ENCODE measurements around the gene KCND3.

Gene KCND3

GRCh38 chr1:111777301-111777700 lies 212.2 kb downstream of the KCND3 start:
- Histone ChIP-seq H3K27me3 (ENCODE audit: insufficient read depth, low read length) (no peaks in the 10 kb centered on the region), H3K4me3 (ENCODE audit: low read length) (no peak overlapping the region), H3K9ac (ENCODE audit: low read depth, low read length) (no peak overlapping the region), H3K36me3 (ENCODE audit: insufficient read depth, low read depth, low read length) (no peaks in the 10 kb centered on the region), H3K4me1 (ENCODE audit: insufficient read depth, low read length) (0 out of 2 replicates have a peak, but pooled peaks cover 3% of the 10 kb centered on the region), H3K9me3 (ENCODE audit: insufficient read depth, low read depth, low read length) (no peaks in the 10 kb centered on the region), H3K27ac (ENCODE audit: low read length) (no peak overlapping the region)

DNA sequence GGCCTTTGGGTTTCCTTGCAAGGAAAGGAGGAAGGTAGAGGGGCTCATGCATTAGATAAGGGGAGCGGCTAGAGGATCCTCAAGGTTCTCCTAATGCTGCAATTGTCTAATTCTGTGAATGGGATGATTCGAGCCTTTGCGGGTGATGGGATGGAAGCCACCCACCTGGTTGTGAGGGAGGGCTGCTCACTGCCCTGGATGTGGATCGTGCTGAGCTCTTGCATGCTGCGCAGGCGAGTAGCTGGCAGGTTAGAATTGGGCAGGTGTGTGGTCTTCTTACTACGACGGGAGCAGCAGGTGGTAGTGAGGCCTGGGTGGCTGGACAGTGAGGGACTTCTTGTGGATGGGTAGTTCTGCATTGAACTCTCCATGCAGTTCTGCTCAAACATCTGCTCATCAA lies 212.6 kb downstream of the KCND3 start:
- Histone ChIP-seq H3K4me3 (ENCODE audit: low read length) (no peak overlapping the region), H3K27ac (ENCODE audit: low read length) (no peak overlapping the region), H3K36me3 (ENCODE audit: insufficient read depth, low read depth, low read length) (no peaks in the 10 kb centered on the region), H3K27me3 (ENCODE audit: insufficient read depth, low read length) (no peaks in the 10 kb centered on the region), H3K9ac (ENCODE audit: low read depth, low read length) (no peak overlapping the region), H3K4me1 (ENCODE audit: insufficient read depth, low read length) (0 out of 2 replicates have a peak, but pooled peaks cover 3% of the 10 kb centered on the region), H3K9me3 (ENCODE audit: insufficient read depth, low read depth, low read length) (no peaks in the 10 kb centered on the region)

DNA sequence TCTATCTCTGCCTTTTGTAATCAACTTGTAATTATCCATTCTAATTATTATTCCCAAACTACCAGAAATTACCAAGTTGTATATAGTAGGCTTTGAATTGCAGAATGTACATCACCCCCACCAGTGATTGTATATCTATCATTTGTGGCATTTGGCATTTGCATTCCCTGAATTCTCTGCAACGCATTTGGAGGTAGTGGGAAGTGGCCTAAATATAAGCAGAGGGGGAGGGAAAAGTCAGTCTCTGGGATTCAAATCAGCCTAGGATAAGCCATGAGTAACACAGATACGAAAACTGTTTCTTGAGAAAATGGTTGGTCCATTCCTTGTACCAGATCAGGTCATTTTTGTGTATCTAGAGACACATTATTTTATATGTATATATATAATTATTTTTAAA lies 213.1 kb downstream of the KCND3 start:
- no peak overlapping the region for H3K9ac ChIP-seq (ENCODE audit: low read depth, low read length)
- no peak overlapping the region for H3K27ac ChIP-seq (ENCODE audit: low read length)
- H3K27me3 ChIP-seq (ENCODE audit: insufficient read depth, low read length), result no peaks in the 10 kb centered on the region
- H3K4me3 ChIP-seq (ENCODE audit: low read length), result no peak overlapping the region
- H3K36me3 ChIP-seq (ENCODE audit: insufficient read depth, low read depth, low read length), result no peaks in the 10 kb centered on the region
- 0 out of 2 replicates have a peak, but pooled peaks cover 3% of the 10 kb centered on the region for H3K4me1 ChIP-seq (ENCODE audit: insufficient read depth, low read length)
- no peaks in the 10 kb centered on the region for H3K9me3 ChIP-seq (ENCODE audit: insufficient read depth, low read depth, low read length)

DNA sequence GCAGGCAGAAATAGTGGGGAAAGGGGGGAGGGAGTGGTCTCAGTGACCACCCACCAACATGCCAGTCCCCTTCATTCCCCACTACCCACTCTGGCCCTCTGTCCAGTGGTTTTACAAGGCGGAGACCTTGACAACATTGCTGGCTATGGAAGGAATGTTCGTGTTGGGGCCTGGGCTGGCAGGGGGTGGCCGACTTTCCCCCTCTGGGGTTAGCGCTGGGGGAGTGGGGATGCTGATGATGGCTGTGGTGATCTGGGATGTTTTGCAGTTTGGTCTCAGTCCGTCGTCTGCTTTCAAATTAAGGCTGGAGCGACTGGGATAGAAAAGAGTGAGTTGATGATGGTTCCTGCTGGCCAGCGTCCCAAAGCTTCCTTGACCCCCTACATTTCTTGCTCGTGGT lies 213.5 kb downstream of the KCND3 start:
- Histone ChIP-seq H3K27ac (ENCODE audit: low read length) (no peak overlapping the region), H3K9ac (ENCODE audit: low read depth, low read length) (no peak overlapping the region)

DNA sequence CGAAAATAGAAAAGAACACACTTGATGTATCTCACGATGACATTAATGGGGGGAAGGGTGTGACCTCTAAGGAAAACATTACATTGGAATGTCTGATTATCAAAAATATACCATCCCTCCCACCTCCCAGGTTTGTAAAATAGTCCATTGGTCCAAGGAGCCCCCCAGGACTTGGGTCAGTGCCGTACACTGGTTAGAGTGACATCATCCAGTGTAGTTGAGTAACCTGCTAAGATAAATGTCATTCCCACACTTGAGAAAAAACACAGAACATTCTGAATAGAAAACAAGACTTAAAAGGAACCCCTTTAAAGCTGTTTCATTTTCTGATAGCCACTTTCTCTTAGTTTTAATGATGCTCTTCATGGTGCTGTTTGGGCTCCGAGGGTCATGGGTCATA lies 218.6 kb downstream of the KCND3 start:
- Histone ChIP-seq H3K27me3 (ENCODE audit: insufficient read depth, low read length) (no peaks in the 10 kb centered on the region), H3K4me1 (ENCODE audit: insufficient read depth, low read length) (no peaks in the 10 kb centered on the region), H3K9me3 (ENCODE audit: insufficient read depth, low read depth, low read length) (no peaks in the 10 kb centered on the region), H3K36me3 (ENCODE audit: insufficient read depth, low read depth, low read length) (peaks cover 34% of the 10 kb centered on the region), H3K9ac (ENCODE audit: low read depth, low read length) (no peak overlapping the region), H3K4me3 (ENCODE audit: low read length) (no peak overlapping the region), H3K27ac (ENCODE audit: low read length) (no peak overlapping the region)

More for the DNA sequence above, 213.5 kb downstream of the KCND3 start:
- Histone ChIP-seq H3K27me3 (ENCODE audit: insufficient read depth, low read length) (no peaks in the 10 kb centered on the region), H3K36me3 (ENCODE audit: insufficient read depth, low read depth, low read length) (no peaks in the 10 kb centered on the region), H3K4me1 (ENCODE audit: insufficient read depth, low read length) (0 out of 2 replicates have a peak, but pooled peaks cover 3% of the 10 kb centered on the region), H3K9me3 (ENCODE audit: insufficient read depth, low read depth, low read length) (no peaks in the 10 kb centered on the region), H3K4me3 (ENCODE audit: low read length) (no peak overlapping the region)

DNA sequence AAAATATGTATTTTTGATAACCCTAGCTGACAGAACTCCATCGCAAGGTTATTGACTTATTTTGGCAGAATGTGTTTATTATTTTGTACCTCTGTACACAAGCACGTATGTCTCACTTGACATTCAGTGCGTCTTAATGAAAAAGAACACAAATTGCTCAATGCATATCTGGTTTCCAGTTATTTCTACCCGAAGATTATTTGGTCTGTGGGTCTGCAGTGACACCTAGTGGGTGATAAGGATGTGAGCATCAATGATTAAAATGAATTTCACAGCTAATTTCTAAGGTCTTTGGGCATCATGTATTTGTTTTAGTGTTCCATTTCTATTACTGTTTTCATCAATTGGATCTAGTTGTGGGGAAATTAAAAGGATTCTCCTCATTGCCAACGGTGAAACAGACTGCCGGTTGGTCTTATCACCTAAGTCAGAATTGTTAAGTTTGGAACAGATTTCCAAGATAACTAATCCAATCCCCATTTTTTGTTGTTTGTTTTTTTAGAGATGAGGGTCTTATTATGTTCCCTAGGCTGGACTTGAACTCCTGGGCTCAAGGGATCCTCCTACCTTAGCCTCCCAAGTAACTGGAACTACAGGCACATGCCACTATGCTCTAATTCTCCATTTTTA lies 219.8 kb downstream of the KCND3 start:
- Histone ChIP-seq H3K9me3 (ENCODE audit: insufficient read depth, low read depth, low read length) (no peaks in the 10 kb centered on the region), H3K9ac (ENCODE audit: low read depth, low read length) (no peak overlapping the region), H3K4me1 (ENCODE audit: insufficient read depth, low read length) (no peaks in the 10 kb centered on the region), H3K36me3 (ENCODE audit: insufficient read depth, low read depth, low read length) (peaks cover 47% of the 10 kb centered on the region), H3K27ac (ENCODE audit: low read length) (no peak overlapping the region), H3K27me3 (ENCODE audit: insufficient read depth, low read length) (no peaks in the 10 kb centered on the region), H3K4me3 (ENCODE audit: low read length) (no peak overlapping the region)

DNA sequence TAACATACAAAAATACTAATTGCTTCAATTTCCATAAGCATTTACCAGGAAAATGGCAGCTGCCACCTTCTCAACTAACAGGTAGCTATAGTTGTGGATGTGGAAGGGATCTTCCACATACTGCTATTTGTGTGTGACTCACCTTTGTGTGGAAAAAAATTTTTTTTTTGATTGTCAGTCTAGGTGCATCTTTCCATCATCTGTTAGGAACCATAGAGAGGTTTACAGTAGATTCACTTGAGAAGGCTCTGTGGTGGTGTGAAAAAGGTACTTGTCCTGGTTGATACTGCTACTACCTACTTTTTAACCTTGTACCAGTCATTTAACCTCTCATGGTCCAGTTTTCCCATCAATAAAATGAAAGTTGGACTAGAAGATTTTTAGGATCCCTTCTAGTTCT lies 220.8 kb downstream of the KCND3 start:
- Histone ChIP-seq H3K36me3 (ENCODE audit: insufficient read depth, low read depth, low read length) (peaks cover 56% of the 10 kb centered on the region), H3K4me1 (ENCODE audit: insufficient read depth, low read length) (no peaks in the 10 kb centered on the region), H3K9me3 (ENCODE audit: insufficient read depth, low read depth, low read length) (no peaks in the 10 kb centered on the region), H3K9ac (ENCODE audit: low read depth, low read length) (no peak overlapping the region), H3K27ac (ENCODE audit: low read length) (no peak overlapping the region), H3K27me3 (ENCODE audit: insufficient read depth, low read length) (no peaks in the 10 kb centered on the region), H3K4me3 (ENCODE audit: low read length) (no peak overlapping the region)

GRCh38 chr1:111768023-111768422 lies 221.4 kb downstream of the KCND3 start:
- Histone ChIP-seq H3K36me3 (ENCODE audit: insufficient read depth, low read depth, low read length) (peaks cover 62% of the 10 kb centered on the region), H3K4me3 (ENCODE audit: low read length) (no peak overlapping the region)

DNA sequence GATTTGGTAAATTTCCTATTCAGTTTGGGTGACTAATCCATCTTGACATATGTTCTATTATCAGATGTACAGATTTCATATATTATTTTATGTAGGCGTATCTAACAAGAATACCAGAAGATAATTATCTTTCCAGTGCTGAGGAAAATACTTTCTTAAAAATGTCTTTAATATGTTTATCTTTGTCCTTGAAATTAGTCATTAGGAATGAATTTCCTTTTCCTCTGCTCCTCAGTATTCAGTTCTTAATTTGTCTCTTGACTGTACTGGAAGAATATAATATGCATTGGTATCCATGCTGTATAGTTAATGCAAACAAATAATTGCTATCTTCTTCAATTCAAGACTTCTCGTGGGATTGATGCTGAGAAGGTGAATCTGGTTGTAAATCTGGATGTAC lies 227.1 kb downstream of the KCND3 start:
- H3K36me3 ChIP-seq (ENCODE audit: insufficient read depth, low read depth, low read length), result peaks cover 90% of the 10 kb centered on the region
- no peaks in the 10 kb centered on the region for H3K9me3 ChIP-seq (ENCODE audit: insufficient read depth, low read depth, low read length)
- no peaks in the 10 kb centered on the region for H3K4me1 ChIP-seq (ENCODE audit: insufficient read depth, low read length)
- no peak overlapping the region for H3K27ac ChIP-seq (ENCODE audit: low read length)
- no peak overlapping the region for H3K9ac ChIP-seq (ENCODE audit: low read depth, low read length)
- H3K27me3 ChIP-seq (ENCODE audit: insufficient read depth, low read length), result no peaks in the 10 kb centered on the region
- no peak overlapping the region for H3K4me3 ChIP-seq (ENCODE audit: low read length)

More at GRCh38 chr1:111768023-111768422, 221.4 kb downstream of the KCND3 start:
- Histone ChIP-seq H3K9ac (ENCODE audit: low read depth, low read length) (no peak overlapping the region), H3K4me1 (ENCODE audit: insufficient read depth, low read length) (no peaks in the 10 kb centered on the region), H3K27ac (ENCODE audit: low read length) (no peak overlapping the region), H3K27me3 (ENCODE audit: insufficient read depth, low read length) (no peaks in the 10 kb centered on the region), H3K9me3 (ENCODE audit: insufficient read depth, low read depth, low read length) (no peaks in the 10 kb centered on the region)

GRCh38 chr1:111761717-111762116 lies 227.8 kb downstream of the KCND3 start:
- H3K36me3 ChIP-seq (ENCODE audit: insufficient read depth, low read depth, low read length), result peaks cover 84% of the 10 kb centered on the region

DNA sequence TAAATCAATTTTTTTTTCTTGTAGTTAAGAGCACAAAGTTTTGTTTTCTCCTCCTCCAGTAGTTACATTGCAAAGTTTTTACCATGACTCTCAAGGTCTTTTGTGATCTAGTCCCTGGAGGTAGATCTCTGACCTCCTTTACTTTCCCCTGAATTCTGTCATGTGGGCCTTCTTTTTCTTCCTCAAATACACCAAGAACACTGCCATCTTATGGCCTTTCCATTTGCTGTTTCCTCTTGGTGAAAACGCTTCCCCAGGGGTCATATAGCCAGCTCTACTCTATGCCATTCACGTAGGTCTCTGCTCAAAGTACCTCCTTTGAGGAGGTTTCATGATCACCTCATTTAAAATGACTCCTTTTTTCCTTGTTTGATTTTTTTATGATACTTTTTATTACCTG lies 231.1 kb downstream of the KCND3 start:
- Histone ChIP-seq H3K4me1 (ENCODE audit: insufficient read depth, low read length) (peaks cover 5% of the 10 kb centered on the region; the same call in 1 of the 2 replicates), H3K27me3 (ENCODE audit: insufficient read depth, low read length) (no peaks in the 10 kb centered on the region), H3K36me3 (ENCODE audit: insufficient read depth, low read depth, low read length) (peaks cover 52% of the 10 kb centered on the region), H3K27ac (ENCODE audit: low read length) (no peak overlapping the region), H3K9ac (ENCODE audit: low read depth, low read length) (no peak overlapping the region), H3K9me3 (ENCODE audit: insufficient read depth, low read depth, low read length) (no peaks in the 10 kb centered on the region), H3K4me3 (ENCODE audit: low read length) (no peak overlapping the region)

More at GRCh38 chr1:111761717-111762116, 227.8 kb downstream of the KCND3 start:
- no peak overlapping the region for H3K4me3 ChIP-seq (ENCODE audit: low read length)
- no peaks in the 10 kb centered on the region for H3K4me1 ChIP-seq (ENCODE audit: insufficient read depth, low read length)
- H3K27ac ChIP-seq (ENCODE audit: low read length), result no peak overlapping the region
- no peaks in the 10 kb centered on the region for H3K27me3 ChIP-seq (ENCODE audit: insufficient read depth, low read length)
- H3K9me3 ChIP-seq (ENCODE audit: insufficient read depth, low read depth, low read length), result no peaks in the 10 kb centered on the region
- no peak overlapping the region for H3K9ac ChIP-seq (ENCODE audit: low read depth, low read length)

GRCh38 chr1:111756124-111756513 lies 233.3 kb downstream of the KCND3 start:
- Histone ChIP-seq H3K27ac (ENCODE audit: low read length) (peak overlapping the region; percentile 97), H3K36me3 (ENCODE audit: insufficient read depth, low read depth, low read length) (peaks cover 29% of the 10 kb centered on the region), H3K4me1 (ENCODE audit: insufficient read depth, low read length) (peaks cover 5% of the 10 kb centered on the region; the same call in 1 of the 2 replicates), H3K27me3 (ENCODE audit: insufficient read depth, low read length) (no peaks in the 10 kb centered on the region), H3K4me3 (ENCODE audit: low read length) (peak overlapping the region; percentile 100), H3K9me3 (ENCODE audit: insufficient read depth, low read depth, low read length) (no peaks in the 10 kb centered on the region), H3K9ac (ENCODE audit: low read depth, low read length) (peak overlapping the region; percentile 99)

All from iPS-20b (cell line).